ENCODE measurements around the gene SP5. TPM values are rescaled to one million over a fixed set of nuclear protein-coding genes. Genes with fewer than 3 reads are reported as not detected.
"Not testable (repeated sequence)": the region's sequence is repeated elsewhere in the genome, so short reads cannot be mapped to it uniquely, and the experiment has no call there.

Gene SP5
- total RNA-seq, 3 donors from 2014 or later (not counting 1 experiment from before 2014, with no cell fraction given), result not detected

GRCh38 chr2:170744248-170745002 is 29.3 kb downstream of the SP5 start:
- no peaks in the 10 kb centered on the region for H3K27me3 ChIP-seq (ENCODE audit: control insufficient read depth, insufficient read depth, low read length)
- Mint-ChIP-seq H3K9me3 (no peaks in the 10 kb centered on the region), H3K4me3 (no peak overlapping the region), H3K27ac (no peak overlapping the region), H3K36me3 (no peaks in the 10 kb centered on the region), H3K27me3 (ENCODE audit: low read depth in 2 of 2) (peaks cover 22 to 36% of the 10 kb centered on the region in 2 donors), H3K4me1 (no peaks in the 10 kb centered on the region)
- H3K27ac ChIP-seq (ENCODE audit: low read length), result no peak overlapping the region
- no peaks in the 10 kb centered on the region for H3K4me1 ChIP-seq (ENCODE audit: control insufficient read depth, insufficient read depth, low read length)
- no peak for ATAC-seq
- intact Hi-C loops (cut with micrococcal nuclease), result no loop called here
- no peaks in the 10 kb centered on the region for H3K36me3 ChIP-seq (ENCODE audit: control insufficient read depth, insufficient read depth, low read length)
- no peak overlapping the region for H3K4me3 ChIP-seq (ENCODE audit: low read length)
- DNase-seq, result no peak
- TF ChIP-seq CTCF (IDR thresholded peaks at IDR 0.05), result no peak
- WGBS (ENCODE audit: insufficient coverage), result 90% methylated on average over 14 of the region's 14 CpGs
- H3K9me3 ChIP-seq (ENCODE audit: control insufficient read depth, insufficient read depth, low read length), result no peaks in the 10 kb centered on the region

- no peak for ATAC-seq
- Mint-ChIP-seq H3K36me3 (no peaks in the 10 kb centered on the region), H3K27me3 (ENCODE audit: low read depth in 2 of 2) (peaks cover 26 to 45% of the 10 kb centered on the region in 2 donors), H3K4me3 (no peak overlapping the region), H3K9me3 (no peaks in the 10 kb centered on the region), H3K4me1 (no peaks in the 10 kb centered on the region), H3K27ac (no peak overlapping the region)
- no peak for DNase-seq
- H3K9me3 ChIP-seq (ENCODE audit: control insufficient read depth, insufficient read depth, low read length), result no peaks in the 10 kb centered on the region
- peaks cover 2% of the 10 kb centered on the region for H3K27me3 ChIP-seq (ENCODE audit: control insufficient read depth, insufficient read depth, low read length)
- H3K4me1 ChIP-seq (ENCODE audit: control insufficient read depth, insufficient read depth, low read length), result no peaks in the 10 kb centered on the region
- H3K36me3 ChIP-seq (ENCODE audit: control insufficient read depth, insufficient read depth, low read length), result no peaks in the 10 kb centered on the region
- H3K4me3 ChIP-seq (ENCODE audit: low read length), result no peak overlapping the region
- 26% methylated on average over 6 of the region's 6 CpGs for WGBS (ENCODE audit: insufficient coverage)
- intact Hi-C loops (cut with micrococcal nuclease), result no loop called here
- TF ChIP-seq CTCF (IDR thresholded peaks at IDR 0.05), result no peak
- no peak overlapping the region for H3K27ac ChIP-seq (ENCODE audit: low read length)
Measured at GRCh38 chr2:170745305-170745704, 30.2 kb downstream of the SP5 start.

- intact Hi-C loops (cut with micrococcal nuclease), result no loop called here
- Mint-ChIP-seq H3K9me3 (no peaks in the 10 kb centered on the region), H3K4me3 (no peak overlapping the region), H3K4me1 (no peaks in the 10 kb centered on the region), H3K27ac (no peak overlapping the region), H3K27me3 (ENCODE audit: low read depth in 2 of 2) (peaks cover 36 to 65% of the 10 kb centered on the region in 2 donors), H3K36me3 (no peaks in the 10 kb centered on the region)
- Histone ChIP-seq H3K4me1 (ENCODE audit: control insufficient read depth, insufficient read depth, low read length) (no peaks in the 10 kb centered on the region), H3K9me3 (ENCODE audit: control insufficient read depth, insufficient read depth, low read length) (no peaks in the 10 kb centered on the region), H3K27me3 (ENCODE audit: control insufficient read depth, insufficient read depth, low read length) (peaks cover 2% of the 10 kb centered on the region), H3K4me3 (ENCODE audit: low read length) (no peak overlapping the region), H3K27ac (ENCODE audit: low read length) (no peak overlapping the region), H3K36me3 (ENCODE audit: control insufficient read depth, insufficient read depth, low read length) (no peaks in the 10 kb centered on the region)
- 72% methylated on average over 2 of the region's 4 CpGs for whole genome bisulfite sequencing (ENCODE audit: insufficient coverage)
- DNase-seq (no peak), ATAC-seq (no peak)
- no peak for TF ChIP-seq CTCF (IDR thresholded peaks at IDR 0.05)
Measured at GRCh38 chr2:170747921-170748320, 32.8 kb downstream of the SP5 start.

GRCh38 chr2:170751555-170751954 is 36.4 kb downstream of the SP5 start:
- intact Hi-C loops (cut with micrococcal nuclease); H3K36me3 Mint-ChIP-seq; H3K4me3 Mint-ChIP-seq; H3K9me3 Mint-ChIP-seq; H3K4me1 ChIP-seq (ENCODE audit: control insufficient read depth, insufficient read depth, low read length); H3K4me1 Mint-ChIP-seq; H3K27ac Mint-ChIP-seq; H3K9me3 ChIP-seq (ENCODE audit: control insufficient read depth, insufficient read depth, low read length); H3K27ac ChIP-seq (ENCODE audit: low read length); H3K36me3 ChIP-seq (ENCODE audit: control insufficient read depth, insufficient read depth, low read length); H3K27me3 ChIP-seq (ENCODE audit: control insufficient read depth, insufficient read depth, low read length); H3K4me3 ChIP-seq (ENCODE audit: low read length); DNase-seq: not testable (repeated sequence)
- ATAC-seq, result peak in 2 of 3 donors; percentile 64 to 68
- peaks cover 40 to 56% of the 10 kb centered on the region in 2 donors for H3K27me3 Mint-ChIP-seq (ENCODE audit: low read depth in 2 of 2)
- 94% methylated on average over 12 of the region's 12 CpGs for WGBS (ENCODE audit: insufficient coverage)
